ENCODE results near the gene NSUN7.

DNA sequence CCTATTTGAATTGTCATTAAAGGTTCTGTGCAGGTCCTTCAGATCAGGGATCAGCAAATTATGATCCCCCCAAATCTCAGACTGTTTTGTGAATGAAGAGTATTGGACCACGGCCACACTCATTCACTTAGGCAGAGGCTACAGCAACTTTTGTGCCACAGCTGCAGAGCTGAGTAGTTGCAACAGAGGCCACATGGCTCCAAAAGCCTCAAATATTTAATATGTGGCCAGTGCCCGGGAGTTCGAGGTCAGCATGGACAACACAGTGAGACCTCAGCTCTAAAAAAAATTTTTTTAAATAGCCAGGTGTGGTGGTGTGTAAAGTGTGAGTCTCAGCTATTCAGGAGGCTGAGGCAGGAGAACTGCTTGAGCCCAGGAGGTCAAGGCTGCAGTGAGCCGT is 100.7 kb downstream of the NSUN7 start:
- TF ChIP-seq, protein P1, sequence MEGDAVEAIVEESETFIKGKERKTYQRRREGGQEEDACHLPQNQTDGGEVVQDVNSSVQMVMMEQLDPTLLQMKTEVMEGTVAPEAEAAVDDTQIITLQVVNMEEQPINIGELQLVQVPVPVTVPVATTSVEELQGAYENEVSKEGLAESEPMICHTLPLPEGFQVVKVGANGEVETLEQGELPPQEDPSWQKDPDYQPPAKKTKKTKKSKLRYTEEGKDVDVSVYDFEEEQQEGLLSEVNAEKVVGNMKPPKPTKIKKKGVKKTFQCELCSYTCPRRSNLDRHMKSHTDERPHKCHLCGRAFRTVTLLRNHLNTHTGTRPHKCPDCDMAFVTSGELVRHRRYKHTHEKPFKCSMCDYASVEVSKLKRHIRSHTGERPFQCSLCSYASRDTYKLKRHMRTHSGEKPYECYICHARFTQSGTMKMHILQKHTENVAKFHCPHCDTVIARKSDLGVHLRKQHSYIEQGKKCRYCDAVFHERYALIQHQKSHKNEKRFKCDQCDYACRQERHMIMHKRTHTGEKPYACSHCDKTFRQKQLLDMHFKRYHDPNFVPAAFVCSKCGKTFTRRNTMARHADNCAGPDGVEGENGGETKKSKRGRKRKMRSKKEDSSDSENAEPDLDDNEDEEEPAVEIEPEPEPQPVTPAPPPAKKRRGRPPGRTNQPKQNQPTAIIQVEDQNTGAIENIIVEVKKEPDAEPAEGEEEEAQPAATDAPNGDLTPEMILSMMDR (conservative IDR thresholded peaks at IDR 0.05) = no peak
- TF ChIP-seq ZFX (IDR thresholded peaks at IDR 0.05) = no peak
